ENCODE measurements around the gene IFTAP.
A peak's percentile ranks its signal among the peaks of the same experiment; 100 is the strongest.

The IFTAP gene

DNA sequence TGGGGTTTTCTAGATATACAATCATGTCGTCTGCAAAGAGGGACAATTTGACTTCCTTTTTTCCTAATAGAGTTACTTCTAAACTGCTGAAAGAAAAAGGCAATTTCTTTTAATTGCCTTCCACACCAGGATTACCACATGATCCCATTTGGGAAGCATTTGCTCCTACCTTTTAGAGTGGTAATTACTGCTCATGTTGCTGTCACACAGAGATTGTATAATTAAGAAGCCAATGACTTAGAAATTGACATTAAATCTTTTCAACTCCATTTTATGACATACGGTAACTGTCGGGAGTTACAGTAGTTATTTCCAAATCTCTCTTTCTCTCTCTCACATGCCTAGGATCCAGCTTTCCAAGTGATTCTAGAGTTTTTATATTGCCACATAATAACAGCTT, 21.5 kb downstream of the IFTAP start:
- no peak for TF ChIP-seq GATA2 (IDR thresholded peaks at IDR 0.05; ENCODE audit: low read depth, low read length)
- no peak for TF ChIP-seq GATA3 (IDR thresholded peaks at IDR 0.05; ENCODE audit: low read depth, low read length)

- TF ChIP-seq GATA2 (IDR thresholded peaks at IDR 0.05; ENCODE audit: low read depth, low read length) = no peak
- TF ChIP-seq GATA3 (IDR thresholded peaks at IDR 0.05; ENCODE audit: low read depth, low read length) = no peak
Measured at GRCh38 chr11:36617543-36618362, 23.5 kb downstream of the IFTAP start.

- no peak for TF ChIP-seq GATA2 (IDR thresholded peaks at IDR 0.05; ENCODE audit: low read depth, low read length)
- TF ChIP-seq GATA3 (IDR thresholded peaks at IDR 0.05; ENCODE audit: low read depth, low read length) = no peak
Measured at GRCh38 chr11:36618363-36619047, 24.2 kb downstream of the IFTAP start.

DNA sequence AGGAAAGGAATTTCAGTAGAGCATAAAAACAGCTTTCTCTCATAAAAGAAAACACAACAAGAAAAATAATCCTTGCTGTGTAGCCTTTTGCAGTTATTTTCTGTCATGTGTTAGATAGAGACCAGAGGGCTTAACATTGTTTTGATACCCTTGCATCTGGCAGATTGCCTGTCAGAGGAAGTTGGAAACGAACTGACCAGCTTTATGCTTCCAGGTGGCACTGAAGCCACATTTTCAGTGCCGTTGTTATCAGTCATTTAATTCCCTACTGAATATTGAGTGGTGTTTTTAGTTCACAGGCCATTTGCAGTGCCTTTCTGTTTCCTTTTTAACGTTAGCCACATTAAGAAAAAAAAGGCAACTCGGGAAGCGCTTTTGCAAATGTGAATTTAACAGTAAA, 25.2 kb downstream of the IFTAP start:
- TF ChIP-seq GATA2 (IDR thresholded peaks at IDR 0.05; ENCODE audit: low read depth, low read length) (peak; percentile 90), GATA3 (IDR thresholded peaks at IDR 0.05; ENCODE audit: low read depth, low read length) (peak; percentile 13; the same call in 1 of the 2 replicates)

GRCh38 chr11:36620246-36620645, 25.9 kb downstream of the IFTAP start:
- TF ChIP-seq GATA3 (IDR thresholded peaks at IDR 0.05; ENCODE audit: low read depth, low read length) (no peak), GATA2 (IDR thresholded peaks at IDR 0.05; ENCODE audit: low read depth, low read length) (no peak)

DNA sequence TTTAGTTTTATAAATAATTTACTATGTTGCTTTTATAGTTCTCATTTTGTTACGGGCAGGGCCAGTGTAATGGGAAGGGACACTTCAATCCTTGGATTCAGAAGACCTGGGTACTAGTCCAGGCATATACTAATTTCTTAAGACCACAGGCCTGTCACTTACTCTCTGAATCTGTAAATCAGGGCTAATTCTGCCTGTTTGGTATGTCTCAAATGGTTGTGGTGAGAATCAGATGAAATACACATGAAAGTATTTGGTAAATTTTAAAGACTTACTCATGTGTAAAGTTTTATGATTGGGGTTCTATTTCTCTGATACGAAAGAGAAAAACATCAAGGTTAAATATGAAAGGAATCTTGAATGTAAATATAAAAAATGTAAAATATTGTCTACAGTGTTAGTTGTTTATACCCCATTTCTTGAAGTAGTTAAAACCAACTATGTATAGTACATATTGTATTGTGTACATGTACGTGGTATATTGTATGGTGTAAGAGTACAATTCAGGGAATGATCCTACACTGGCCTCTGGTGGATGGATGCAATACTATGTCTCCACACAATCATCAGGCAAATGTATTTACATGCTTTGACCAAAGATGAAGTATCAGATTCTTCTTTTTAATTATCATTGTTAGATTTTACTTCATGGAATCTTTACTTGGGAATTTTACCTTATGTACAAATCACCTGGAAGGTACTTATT, 28.3 kb downstream of the IFTAP start:
- TF ChIP-seq GATA2 (IDR thresholded peaks at IDR 0.05; ENCODE audit: low read depth, low read length) = no peak
- TF ChIP-seq GATA3 (IDR thresholded peaks at IDR 0.05; ENCODE audit: low read depth, low read length) = no peak

- TF ChIP-seq GATA3 (IDR thresholded peaks at IDR 0.05; ENCODE audit: low read depth, low read length) = no peak
- no peak for TF ChIP-seq GATA2 (IDR thresholded peaks at IDR 0.05; ENCODE audit: low read depth, low read length)
Measured at GRCh38 chr11:36623494-36623893, 29.2 kb downstream of the IFTAP start.

DNA sequence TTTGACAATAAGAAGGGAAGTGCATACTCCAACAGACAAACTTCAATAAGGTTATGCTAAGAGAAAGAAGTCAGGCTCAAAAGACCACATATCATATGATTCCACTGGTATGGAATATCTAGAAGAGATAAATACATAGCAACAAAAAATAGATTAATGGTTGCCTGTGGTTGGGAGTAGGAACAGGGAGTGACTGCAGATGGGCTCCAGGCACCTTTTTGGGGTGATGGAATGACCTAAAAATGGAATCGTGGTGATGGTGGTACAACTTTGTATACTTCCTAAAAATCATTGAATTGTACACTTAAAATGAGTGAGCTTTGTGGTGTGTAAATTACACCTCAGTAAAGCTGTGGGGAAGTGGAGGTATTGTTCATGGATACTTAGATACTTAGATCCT, 32.7 kb downstream of the IFTAP start:
- TF ChIP-seq GATA3 (IDR thresholded peaks at IDR 0.05; ENCODE audit: low read depth, low read length) (no peak), GATA2 (IDR thresholded peaks at IDR 0.05; ENCODE audit: low read depth, low read length) (no peak)

GRCh38 chr11:36627471-36627870, 33.2 kb downstream of the IFTAP start:
- TF ChIP-seq GATA2 (IDR thresholded peaks at IDR 0.05; ENCODE audit: low read depth, low read length) (no peak), GATA3 (IDR thresholded peaks at IDR 0.05; ENCODE audit: low read depth, low read length) (no peak)

GRCh38 chr11:36628141-36628540, 33.8 kb downstream of the IFTAP start:
- TF ChIP-seq GATA3 (IDR thresholded peaks at IDR 0.05; ENCODE audit: low read depth, low read length) (no peak), GATA2 (IDR thresholded peaks at IDR 0.05; ENCODE audit: low read depth, low read length) (no peak)

- 0 out of 2 replicates have a peak, but pooled peaks have one; percentile 13 for TF ChIP-seq GATA3 (IDR thresholded peaks at IDR 0.05; ENCODE audit: low read depth, low read length)
- peak; percentile 62 for TF ChIP-seq GATA2 (IDR thresholded peaks at IDR 0.05; ENCODE audit: low read depth, low read length)
Measured at GRCh38 chr11:36628765-36629244, 34.5 kb downstream of the IFTAP start.

DNA sequence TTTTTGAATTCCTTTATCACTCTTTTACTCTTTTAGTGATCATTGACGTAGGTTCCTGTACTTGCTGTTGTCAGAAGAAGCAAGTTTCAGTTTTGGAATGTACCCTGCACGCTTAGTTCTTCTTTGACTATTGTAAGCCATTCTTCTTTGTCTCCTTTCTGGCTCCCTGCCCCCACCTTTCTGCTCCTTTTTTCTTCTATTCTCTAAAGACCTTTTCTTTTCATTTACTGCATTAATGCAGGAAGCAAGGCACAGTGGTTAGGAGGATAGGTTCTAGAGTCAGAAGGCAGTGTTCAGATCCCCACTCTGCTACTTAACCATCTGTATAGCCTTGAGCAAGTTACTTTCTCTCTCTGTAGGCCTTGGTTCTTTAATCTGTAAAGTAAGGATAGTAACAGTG, 37.5 kb downstream of the IFTAP start:
- no peak for TF ChIP-seq GATA3 (IDR thresholded peaks at IDR 0.05; ENCODE audit: low read depth, low read length)
- TF ChIP-seq GATA2 (IDR thresholded peaks at IDR 0.05; ENCODE audit: low read depth, low read length) = no peak

DNA sequence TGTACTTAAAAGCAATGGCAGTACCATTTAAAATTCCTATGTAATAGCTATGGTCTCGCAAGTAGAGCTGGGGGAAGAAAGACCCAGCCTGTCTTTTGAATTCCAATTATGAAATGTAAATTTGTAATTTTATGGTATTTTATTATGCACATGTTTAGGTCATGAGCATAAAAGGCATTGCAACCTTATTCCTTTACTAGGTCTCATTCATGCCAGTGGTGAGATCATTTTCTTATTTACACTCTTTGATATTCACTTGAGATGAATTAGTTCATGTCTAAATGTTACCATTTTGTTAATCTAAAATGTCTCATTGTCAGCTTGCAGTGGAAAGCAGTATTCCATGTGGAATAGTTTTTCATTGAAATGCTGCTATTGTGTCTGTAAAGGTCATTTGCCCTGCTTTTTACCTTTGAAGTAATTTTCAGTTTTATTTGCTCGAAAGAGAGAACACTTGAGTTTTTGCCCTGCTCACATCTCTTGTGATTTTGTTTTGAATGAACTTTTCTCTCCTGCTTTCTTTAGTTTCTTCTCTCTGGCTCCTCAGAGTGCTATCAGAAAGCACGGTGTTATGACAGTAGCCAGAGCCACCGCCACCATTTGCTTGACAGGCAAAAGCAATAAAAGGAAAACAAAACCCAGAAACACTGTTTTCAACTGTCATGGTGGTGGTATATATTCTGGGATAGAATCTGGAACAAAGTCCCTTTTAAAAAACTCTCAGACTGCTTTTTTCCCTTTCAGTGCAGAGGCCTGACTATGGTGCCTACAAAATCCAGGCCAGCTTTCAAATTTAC, 41.0 kb downstream of the IFTAP start:
- TF ChIP-seq GATA3 (IDR thresholded peaks at IDR 0.05; ENCODE audit: low read depth, low read length) (no peak), GATA2 (IDR thresholded peaks at IDR 0.05; ENCODE audit: low read depth, low read length) (no peak)

Measured in SH-SY5Y (cell line).